Heart left ventricle (tissue), 16 donors: ENCODE data around the gene TRPV3. TPM values are rescaled to one million over a fixed set of nuclear protein-coding genes. Genes with fewer than 3 reads are reported as not detected.

Experiments
- ATAC-seq, 4 donors: fragments of 200-7000 bp; cut with Tn5 transposase; one replicate each; pipeline ENCODE4 v1.9.1; 2020 to 2022; ENCODE audit warnings: moderate library complexity in 4 of 4, mild to moderate bottlenecking in 3 of 4, moderate number of reproducible peaks in 1 of 4
- DNase-seq, 5 donors: peaks; one replicate each; pipeline ENCODE4 v3.0.0-alpha.2; 2020
- H3K27ac ChIP-seq, 12 donors: fragments of 200-600 bp; sonication (generic) in 4 of 12; one replicate each; pipeline versions ENCODE4 v1.5.0 to v1.8.0; 2016 to 2022; ENCODE audit warnings: mild to moderate bottlenecking in 2 of 12
- H3K27me3 ChIP-seq, 9 donors: fragments of 200-600 bp; sonication (generic) in 2 of 9; one replicate each; pipeline versions ENCODE4 v1.5.1 to v1.8.0; 2016 to 2022; ENCODE audit warnings: mild to moderate bottlenecking in 3 of 9
- H3K36me3 ChIP-seq, 9 donors: fragments of 200-600 bp; sonication (generic) in 2 of 9; one replicate each; pipeline versions ENCODE4 v1.5.0 to v1.8.0; 2018 to 2022; ENCODE audit warnings: mild to moderate bottlenecking in 2 of 9
- H3K4me1 ChIP-seq, 12 donors: fragments of 200-600 bp; sonication (generic) in 4 of 12; one replicate each; pipeline versions ENCODE4 v1.5.0 to v1.8.0; 2016 to 2022; ENCODE audit warnings: mild to moderate bottlenecking in 3 of 12
- H3K4me3 ChIP-seq, 12 donors: fragments of 200-600 bp; sonication (generic) in 4 of 12; one replicate each; pipeline versions ENCODE4 v1.5.0 to v1.8.0; 2017 to 2022; ENCODE audit warnings: mild to moderate bottlenecking in 9 of 12, moderate library complexity in 4 of 12
- H3K9me3 ChIP-seq, 12 donors: fragments of 200-600 bp; sonication (generic) in 4 of 12; one replicate each; pipeline versions ENCODE4 v1.5.0 to v1.8.0; 2016 to 2022; ENCODE audit warnings: mild to moderate bottlenecking in 1 of 12
- CTCF ChIP-seq, 12 donors: fragments of 200-600 bp; sonication (generic) in 4 of 12; IDR thresholded peaks; one replicate each; pipeline versions ENCODE4 v1.5.0 to v1.8.0; 2018 to 2022; ENCODE audit warnings: antibody characterized with exemption in 12 of 12, mild to moderate bottlenecking in 5 of 12
- POLR2A ChIP-seq, 2 donors: fragments of 450-650 bp; IDR thresholded peaks; one replicate each; pipeline ENCODE4 v1.6.1; 2017; ENCODE audit warnings: antibody characterized with exemption in 2 of 2, mild to moderate bottlenecking in 2 of 2, moderate library complexity in 2 of 2
- WGBS, 4 donors: extraction: QIAGEN DNeasy Blood & Tissue Kit in 2 of 4; methylation state at CpG; one replicate each; pipeline versions ENCODE4 v1.1.5 to v1.1.7; 2013 to 2018; 5-methylcytosine and 5-hydroxymethylcytosine counted together
- intact Hi-C, 10 donors: fragments of 100-400 bp; cut with DNase I; formaldehyde crosslinking; loops; one replicate each; pipeline versions ENCODE4 v1.11.1 to v1.14.2; 2022
- polyA plus RNA-seq, 2 donors: library from polyadenylated mRNA; stranded (reverse); fragments of 200-250 nt; gene quantifications; one replicate each; pipeline ENCODE4 v1.2.3, GENCODE V29; 2013
- total RNA-seq, 9 donors: library from RNA; depleted of rRNA in 2 of 9; stranded (reverse); fragments of >200 nt in 2 of 9; fragmentation: NEBNext Ultra II Directional in 3 of 9; extraction: Animal tissue kit (Norgen Biotek cat#: 25700) in 3 of 9; gene quantifications; one replicate each; pipeline versions ENCODE4 v1.1.0 to v1.2.4, GENCODE V29; 2016 to 2023
- donor health status: ischemic (EF 13 %, LVEDD 7.1; RV severe dilation, severe dysfunction).
- donor health status: healthy with polysubstance abuse.
- donor health status: DM: no; HTN: yes; CAD: no.
- donor health status: DM: no; HTN: no; CAD: no.
- donor health status: ischemic (EF 25% LVEDD 6.9; RV normal size, moderate dysfunction).
- donor health status: ischemic (EF 25% LVEDD 5.7; RV mildly dilated, moderate dysfunction).
- donor health status: healthy.
- donor health status: DM: yes; HTN: yes; CAD: no.
- donor health status: ischemic (EF 35%, LVEDD 5.7; RV mildly dilated, moderate dysfunction).
- donor health status: nonischemic (EF 11% LVEDD 7.7; RV severe dilation, severe dysfunction).
- donor health status: DM: yes; HTN: yes; CAD: no.
- donor health status: PGD.
- donor health status: ischemic (EF 29% LVEDD 5.4; RV normal size, mild dysfunction).
- donor health status: nonischemic (EF 23%, LVEDD 6.1; RV moderate dilation, normal function).

Gene TRPV3
- total and polyA plus RNA-seq, 11 donors: 0.25 to 1.7 (median 0.77) TPM; not detected in 1

GRCh38 chr17:3497101-3497500, 60.5 kb downstream of the TRPV3 start:
- H3K4me1 ChIP-seq: no peaks in the 10 kb centered on the region
- peaks cover 0 to 6% (median 0%) of the 10 kb centered on the region in 12 donors for H3K9me3 ChIP-seq
- WGBS, 4 donors: 83 to 89% (median 86%) methylated on average over 7 of the region's 7 CpGs
- no peak overlapping the region for H3K4me3 ChIP-seq
- DNase-seq: no peak
- no peaks in the 10 kb centered on the region for H3K36me3 ChIP-seq
- TF ChIP-seq CTCF (IDR thresholded peaks at IDR 0.05) (no peak), POLR2A (IDR thresholded peaks at IDR 0.05) (no peak)
- ATAC-seq: no peak
- intact Hi-C loops: no loop called here
- no peak overlapping the region for H3K27ac ChIP-seq
- no peaks in the 10 kb centered on the region for H3K27me3 ChIP-seq

GRCh38 chr17:3485481-3486068, 72.0 kb downstream of the TRPV3 start:
- peaks cover 0 to 6% (median 0%) of the 10 kb centered on the region in 9 donors for H3K27me3 ChIP-seq

DNA sequence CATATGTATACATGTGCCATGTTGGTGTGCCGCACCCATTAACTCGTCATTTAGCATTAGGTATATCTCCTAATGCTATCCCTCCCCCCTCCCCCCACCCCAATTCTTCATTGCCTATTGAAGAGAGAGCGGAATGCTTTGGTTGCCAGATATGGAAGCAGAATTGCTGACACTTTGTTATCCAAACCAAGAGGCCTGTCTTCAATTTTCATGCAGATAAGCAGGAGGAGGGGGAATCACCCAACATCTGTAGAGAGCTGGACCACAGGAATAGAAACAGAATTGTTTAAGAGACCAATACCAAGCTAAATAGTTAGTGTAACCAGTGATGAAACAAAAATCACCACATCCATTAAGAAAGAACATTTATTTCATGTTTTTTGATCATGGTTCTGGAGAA, 74.8 kb downstream of the TRPV3 start:
- no peaks in the 10 kb centered on the region for H3K36me3 ChIP-seq
- no peaks in the 10 kb centered on the region for H3K4me1 ChIP-seq
- TF ChIP-seq POLR2A (IDR thresholded peaks at IDR 0.05) (no peak), CTCF (IDR thresholded peaks at IDR 0.05) (no peak)
- WGBS, 4 donors: 63 to 74% (median 64%) methylated on average over 3 of the region's 3 CpGs
- H3K27me3 ChIP-seq: no peaks in the 10 kb centered on the region
- ATAC-seq: no peak
- no peak overlapping the region for H3K4me3 ChIP-seq
- no peak for DNase-seq
- intact Hi-C loops: no loop called here
- no peaks in the 10 kb centered on the region for H3K9me3 ChIP-seq
- no peak overlapping the region for H3K27ac ChIP-seq

More at GRCh38 chr17:3485481-3486068, 72.0 kb downstream of the TRPV3 start:
- Histone ChIP-seq H3K4me3 (no peak overlapping the region), H3K4me1 (no peaks in the 10 kb centered on the region), H3K36me3 (peaks cover 0 to 17% (median 0%) of the 10 kb centered on the region in 9 donors), H3K9me3 (no peaks in the 10 kb centered on the region), H3K27ac (no peak overlapping the region)
- ATAC-seq (no peak), DNase-seq (no peak)
- 76 to 79% (median 77%) methylated on average over 8 of the region's 8 CpGs for WGBS, 4 donors
- intact Hi-C loops: no loop called here
- TF ChIP-seq POLR2A (IDR thresholded peaks at IDR 0.05) (no peak), CTCF (IDR thresholded peaks at IDR 0.05) (no peak)

DNA sequence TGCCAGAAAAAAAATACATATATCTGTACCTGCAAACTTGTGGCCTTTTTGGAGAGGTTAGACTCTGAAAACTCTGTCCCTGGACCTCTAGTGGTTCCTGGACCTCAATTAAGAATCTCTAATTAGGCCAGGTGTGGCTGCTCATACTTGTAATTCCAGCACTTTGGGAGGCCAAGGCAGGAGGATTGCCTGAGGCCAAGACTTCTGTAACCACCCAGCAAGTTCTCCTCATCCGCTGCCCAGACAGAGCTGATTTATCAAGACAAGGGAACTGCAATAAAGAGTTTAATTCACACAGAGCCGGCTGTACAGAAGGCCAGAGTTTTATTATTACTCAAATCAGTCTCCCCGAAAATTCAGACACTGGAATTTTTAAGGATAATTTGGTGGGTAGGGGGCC, 77.6 kb downstream of the TRPV3 start:
- no peak for DNase-seq
- no peaks in the 10 kb centered on the region for H3K27me3 ChIP-seq
- ATAC-seq: no peak
- intact Hi-C loops: no loop called here
- no peak overlapping the region for H3K4me3 ChIP-seq
- no peak for TF ChIP-seq POLR2A (IDR thresholded peaks at IDR 0.05)
- TF ChIP-seq CTCF (IDR thresholded peaks at IDR 0.05): no peak
- no peak overlapping the region for H3K27ac ChIP-seq
- peaks cover 0 to 4% (median 0%) of the 10 kb centered on the region in 12 donors for H3K4me1 ChIP-seq
- H3K36me3 ChIP-seq: no peaks in the 10 kb centered on the region
- no peaks in the 10 kb centered on the region for H3K9me3 ChIP-seq
- 86 to 96% (median 92%) methylated on average over 3 of the region's 3 CpGs for whole genome bisulfite sequencing, 4 donors
